HFFc6 (cell line): ENCODE measurements around the gene MEIKIN. TPM values are rescaled to one million over a fixed set of nuclear protein-coding genes. Genes with fewer than 3 reads are reported as not detected.

ENCODE experiments used
- DNase-seq: peaks from one replicate; pipeline ENCODE4 v3.0.0-alpha.2; 2018
- H3K27ac Mint-ChIP-seq: 2 replicates; pipeline ENCODE4 v1.8.0; 2020; ENCODE audit warnings: mild to moderate bottlenecking, mixed read lengths
- H3K27me3 Mint-ChIP-seq: 2 replicates; pipeline ENCODE4 v1.8.0; 2021; ENCODE audit warnings: mild to moderate bottlenecking, moderate library complexity, mixed read lengths; ENCODE audit not compliant: insufficient read depth
- H3K36me3 Mint-ChIP-seq: 2 replicates; pipeline ENCODE4 v1.8.0; 2021; ENCODE audit warnings: low read depth, mixed read lengths
- H3K4me1 Mint-ChIP-seq: 2 replicates; pipeline ENCODE4 v1.8.0; 2020; ENCODE audit warnings: low read depth, mixed read lengths
- H3K4me3 Mint-ChIP-seq: 2 replicates; pipeline ENCODE4 v1.8.0; 2020; ENCODE audit warnings: mild to moderate bottlenecking, moderate library complexity, mixed read lengths
- H3K9me3 Mint-ChIP-seq: 2 replicates; pipeline ENCODE4 v1.8.0; 2020; ENCODE audit warnings: mild to moderate bottlenecking, mixed read lengths
- total RNA-seq, 6 experiments: library from RNA; stranded (reverse); fragmentation: NEBNext Ultra II Directional; extraction: Animal tissue kit (Norgen Biotek cat#: 25700); gene quantifications; 2 replicates in 1 of 6; 3 replicates in 5 of 6; pipeline ENCODE4 v1.2.3, GENCODE V29; 2021
- TF ChIP-seq, protein P1 (sequence below): fragments of 200-600 bp; sonication (generic); IDR thresholded peaks from 2 replicates; pipeline ENCODE4 v1.5.0; 2021; ENCODE audit warnings: antibody characterized with exemption, mild to moderate bottlenecking

Gene MEIKIN
- total RNA-seq, 6 experiments from 2014 or later, result not detected

GRCh38 chr5:131947445-131947844 is 2.0 kb upstream of the MEIKIN start:
- Mint-ChIP-seq H3K9me3 (no peaks in the 10 kb centered on the region), H3K4me1 (no peaks in the 10 kb centered on the region), H3K36me3 (no peaks in the 10 kb centered on the region), H3K27ac (no peak overlapping the region), H3K27me3 (peaks cover 6% of the 10 kb centered on the region), H3K4me3 (no peak overlapping the region)
- no peak for DNase-seq
- TF ChIP-seq, protein P1, sequence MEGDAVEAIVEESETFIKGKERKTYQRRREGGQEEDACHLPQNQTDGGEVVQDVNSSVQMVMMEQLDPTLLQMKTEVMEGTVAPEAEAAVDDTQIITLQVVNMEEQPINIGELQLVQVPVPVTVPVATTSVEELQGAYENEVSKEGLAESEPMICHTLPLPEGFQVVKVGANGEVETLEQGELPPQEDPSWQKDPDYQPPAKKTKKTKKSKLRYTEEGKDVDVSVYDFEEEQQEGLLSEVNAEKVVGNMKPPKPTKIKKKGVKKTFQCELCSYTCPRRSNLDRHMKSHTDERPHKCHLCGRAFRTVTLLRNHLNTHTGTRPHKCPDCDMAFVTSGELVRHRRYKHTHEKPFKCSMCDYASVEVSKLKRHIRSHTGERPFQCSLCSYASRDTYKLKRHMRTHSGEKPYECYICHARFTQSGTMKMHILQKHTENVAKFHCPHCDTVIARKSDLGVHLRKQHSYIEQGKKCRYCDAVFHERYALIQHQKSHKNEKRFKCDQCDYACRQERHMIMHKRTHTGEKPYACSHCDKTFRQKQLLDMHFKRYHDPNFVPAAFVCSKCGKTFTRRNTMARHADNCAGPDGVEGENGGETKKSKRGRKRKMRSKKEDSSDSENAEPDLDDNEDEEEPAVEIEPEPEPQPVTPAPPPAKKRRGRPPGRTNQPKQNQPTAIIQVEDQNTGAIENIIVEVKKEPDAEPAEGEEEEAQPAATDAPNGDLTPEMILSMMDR, result no peak

- H3K4me1 Mint-ChIP-seq, result no peaks in the 10 kb centered on the region
- TF ChIP-seq, protein P1, result no peak
- H3K4me3 Mint-ChIP-seq, result no peak overlapping the region
- peaks cover 8% of the 10 kb centered on the region for H3K27me3 Mint-ChIP-seq
- H3K36me3 Mint-ChIP-seq, result no peaks in the 10 kb centered on the region
- no peaks in the 10 kb centered on the region for H3K9me3 Mint-ChIP-seq
- DNase-seq, result no peak
- no peak overlapping the region for H3K27ac Mint-ChIP-seq
Observed at GRCh38 chr5:131944702-131945550, 537 bp downstream of the MEIKIN start.

DNA sequence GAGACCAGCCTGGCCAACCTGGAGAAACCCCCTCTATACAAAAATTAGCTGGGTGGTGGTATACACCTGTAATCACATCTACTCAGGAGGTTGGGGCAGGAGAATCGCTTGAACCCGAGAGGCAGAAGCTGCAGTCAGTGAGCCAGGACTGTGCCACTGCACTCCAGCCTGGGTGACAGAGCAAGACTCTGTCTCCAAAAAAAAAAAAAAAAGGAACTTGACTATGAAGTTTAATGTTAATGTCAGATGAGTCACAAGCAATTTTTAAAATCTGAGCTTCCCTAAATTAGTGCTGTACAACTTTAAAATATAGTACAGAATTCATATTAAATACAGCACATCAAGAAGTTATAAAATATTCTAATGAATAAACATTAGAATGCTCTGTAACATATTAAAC is 1.5 kb downstream of the MEIKIN start:
- DNase-seq, result no peak
- peaks cover 8% of the 10 kb centered on the region for H3K27me3 Mint-ChIP-seq
- H3K27ac Mint-ChIP-seq, result no peak overlapping the region
- no peaks in the 10 kb centered on the region for H3K4me1 Mint-ChIP-seq
- TF ChIP-seq, protein P1, result no peak
- no peak overlapping the region for H3K4me3 Mint-ChIP-seq
- no peaks in the 10 kb centered on the region for H3K36me3 Mint-ChIP-seq
- no peaks in the 10 kb centered on the region for H3K9me3 Mint-ChIP-seq

GRCh38 chr5:131942016-131942415 is 3.4 kb downstream of the MEIKIN start:
- Mint-ChIP-seq H3K27me3 (peaks cover 8% of the 10 kb centered on the region), H3K27ac (no peak overlapping the region), H3K36me3 (no peaks in the 10 kb centered on the region), H3K4me1 (no peaks in the 10 kb centered on the region), H3K9me3 (no peaks in the 10 kb centered on the region), H3K4me3 (no peak overlapping the region)
- TF ChIP-seq, protein P1, result no peak
- DNase-seq, result no peak

GRCh38 chr5:131939690-131940345 is 5.6 kb downstream of the MEIKIN start:
- TF ChIP-seq, protein P1, result no peak
- H3K4me1 Mint-ChIP-seq, result no peaks in the 10 kb centered on the region
- no peak overlapping the region for H3K27ac Mint-ChIP-seq
- H3K36me3 Mint-ChIP-seq, result no peaks in the 10 kb centered on the region
- H3K4me3 Mint-ChIP-seq, result no peak overlapping the region
- H3K27me3 Mint-ChIP-seq, result peaks cover 2% of the 10 kb centered on the region; the same call in 1 of the 2 replicates
- no peak for DNase-seq
- H3K9me3 Mint-ChIP-seq, result no peaks in the 10 kb centered on the region
